NCI-H1436 treated with DMSO at 0.1 percent for 48 hours (cell line): ENCODE measurements around the gene TBC1D9B.

Source experiments
- DNase-seq: peaks from one replicate; lab custom pipeline; 2025; lab: John Stamatoyannopoulos, UW

TBC1D9B gene

DNA sequence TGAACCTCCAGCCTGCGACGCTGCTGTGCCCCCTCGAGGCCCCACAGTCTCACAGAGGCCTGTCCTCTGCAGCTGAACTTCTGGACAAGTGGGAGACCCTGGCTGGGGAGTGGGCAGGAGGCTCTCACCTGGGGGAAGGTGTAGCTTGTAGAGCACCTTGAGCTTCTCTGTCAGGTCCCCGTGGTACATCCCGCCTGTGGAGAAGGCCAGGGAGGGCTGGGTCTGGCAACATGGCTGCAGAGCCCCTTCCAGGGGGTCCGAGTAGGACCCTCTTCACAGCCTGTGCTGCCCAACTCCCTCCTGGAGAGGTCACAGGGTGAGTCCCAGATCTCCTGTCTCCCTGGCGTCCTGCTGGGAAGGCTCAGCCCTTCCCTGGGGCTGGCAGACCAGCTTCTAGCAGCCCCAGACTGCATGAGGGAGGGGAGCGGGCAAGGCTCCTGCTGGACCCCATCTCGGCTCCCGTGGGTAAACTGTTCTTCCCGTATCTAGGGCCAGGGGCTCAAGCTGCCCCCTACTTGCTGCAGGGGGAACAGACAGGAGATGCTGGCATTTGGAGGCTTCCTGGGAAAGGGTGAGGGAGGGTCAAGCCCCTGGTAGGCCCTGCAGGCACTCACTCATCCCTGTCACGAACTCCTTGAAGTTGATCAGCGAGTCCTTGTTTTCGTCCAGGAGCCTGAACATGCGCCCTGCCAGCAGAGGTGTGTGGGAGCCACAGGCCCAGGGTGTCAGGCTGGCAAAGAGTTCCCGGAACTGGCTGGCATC lies 37.9 kb downstream of the TBC1D9B start:
- no peak for DNase-seq

DNA sequence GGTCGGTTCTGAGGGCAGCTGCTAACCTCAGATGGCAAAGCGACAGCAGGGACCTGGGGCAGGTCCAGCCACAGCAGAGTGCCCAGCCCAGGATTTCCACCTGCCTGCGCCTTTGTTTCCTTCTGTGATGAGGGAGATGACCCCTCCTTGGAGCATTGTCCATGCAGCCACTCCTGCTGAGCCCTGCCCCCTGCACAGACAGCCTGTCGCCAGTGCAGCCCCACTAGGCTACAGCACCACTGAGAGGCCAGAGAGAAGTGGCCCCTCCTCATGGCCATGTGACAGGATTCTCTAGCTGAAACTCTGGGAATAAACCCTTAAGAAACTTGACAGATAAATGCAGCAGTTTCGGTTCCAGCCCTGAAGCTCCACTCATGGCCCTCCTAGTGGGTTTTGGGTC lies 38.6 kb downstream of the TBC1D9B start:
- DNase-seq: no peak

DNA sequence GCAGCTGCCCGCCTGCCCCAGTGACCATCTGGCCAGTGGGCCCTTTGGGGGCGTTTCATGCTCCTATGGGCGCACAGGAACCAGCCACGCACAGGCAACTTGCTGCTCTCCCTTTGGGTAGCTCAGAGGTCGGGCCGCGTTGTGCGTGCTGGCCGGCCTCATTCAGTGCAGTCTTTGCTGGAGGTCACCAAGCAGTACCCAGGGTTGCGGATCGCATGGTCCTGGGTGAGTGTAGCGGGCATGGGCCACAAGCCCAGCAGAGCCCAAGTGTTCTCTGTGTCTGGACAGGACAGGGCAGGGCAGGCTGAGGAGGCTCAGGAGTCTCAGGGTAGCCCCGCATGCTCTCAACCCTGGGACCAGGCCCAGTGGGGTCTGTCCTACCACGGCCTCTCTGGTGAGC lies 39.2 kb downstream of the TBC1D9B start:
- no peak for DNase-seq

DNA sequence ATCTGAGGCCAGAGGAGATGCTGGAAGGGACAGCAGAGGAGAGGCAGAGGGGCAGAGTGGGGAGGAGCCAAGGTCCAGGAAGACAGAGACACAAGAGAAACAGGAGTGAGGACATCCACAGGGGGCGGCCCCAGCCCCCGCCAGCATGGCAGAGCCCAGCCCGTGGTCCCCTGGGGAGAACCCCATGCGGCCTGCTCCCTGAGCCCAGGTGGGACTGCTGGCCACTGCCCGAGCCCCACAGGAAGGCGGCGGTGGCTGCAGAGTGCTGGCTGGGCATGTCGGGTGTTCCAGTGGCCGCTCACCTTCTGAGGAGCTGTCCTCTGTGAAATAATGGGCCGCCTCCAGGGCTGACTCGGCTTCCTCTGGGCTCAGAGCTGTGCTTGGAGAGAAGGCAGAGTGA lies 40.2 kb downstream of the TBC1D9B start:
- no peak for DNase-seq

DNA sequence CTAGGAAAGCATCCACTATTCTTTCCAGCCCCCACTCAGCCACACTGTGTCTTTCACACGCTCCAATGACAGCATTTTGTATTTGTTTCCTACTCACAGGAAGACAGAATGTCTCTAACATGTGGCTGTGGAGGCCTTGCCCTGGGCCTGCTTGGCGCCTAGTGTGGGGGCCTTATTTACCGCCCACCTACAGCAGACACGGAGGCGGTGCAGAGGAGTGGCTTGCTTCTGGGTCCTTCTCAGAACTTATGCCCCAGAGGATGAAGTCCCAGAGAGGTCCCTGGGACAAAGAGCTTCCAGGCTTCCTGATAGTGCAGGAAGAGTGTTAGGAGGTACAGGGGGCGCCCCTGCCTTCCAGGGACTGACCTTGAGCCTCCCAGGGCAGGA lies 40.6 kb downstream of the TBC1D9B start:
- no peak for DNase-seq

DNA sequence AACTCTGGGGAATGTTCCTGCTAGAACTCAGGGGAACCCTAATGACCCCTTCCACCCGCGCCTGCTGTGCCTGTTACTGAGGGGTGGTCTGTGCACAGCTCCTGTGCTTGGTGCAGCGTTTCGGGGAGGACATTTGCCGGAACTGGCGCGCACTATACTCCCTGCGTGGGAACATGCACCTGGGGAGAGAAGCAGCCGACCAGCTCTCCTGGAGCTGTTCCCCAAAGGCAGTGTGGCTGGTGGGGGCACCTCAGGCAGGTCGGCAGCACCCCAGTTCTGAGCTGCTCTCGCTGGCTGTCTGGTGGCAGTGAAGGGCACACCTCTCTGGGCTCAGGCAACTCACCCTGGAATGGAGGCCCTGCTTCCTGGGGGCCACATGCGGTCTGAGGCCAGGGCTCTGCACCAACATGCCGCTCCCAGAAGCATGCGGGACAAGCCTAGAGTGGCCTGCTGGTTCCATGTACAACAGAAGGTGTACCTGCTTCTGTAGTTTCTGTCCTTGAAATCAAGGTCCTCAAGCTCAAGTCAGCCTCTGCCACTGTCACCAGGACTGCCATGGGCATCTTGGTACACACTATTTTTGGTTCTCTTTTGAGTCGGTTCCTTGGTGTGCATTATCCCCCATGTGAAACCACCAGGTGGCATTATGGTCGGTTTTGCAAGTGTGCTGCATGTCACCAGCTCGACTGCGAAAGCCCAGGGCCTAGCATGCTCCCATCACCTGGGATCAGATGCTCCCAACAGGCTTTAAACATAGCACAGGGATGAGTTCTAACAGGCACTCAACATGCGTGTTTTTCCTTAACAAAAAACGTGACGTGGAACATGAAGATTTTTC lies 41.2 kb downstream of the TBC1D9B start:
- DNase-seq: no peak

DNA sequence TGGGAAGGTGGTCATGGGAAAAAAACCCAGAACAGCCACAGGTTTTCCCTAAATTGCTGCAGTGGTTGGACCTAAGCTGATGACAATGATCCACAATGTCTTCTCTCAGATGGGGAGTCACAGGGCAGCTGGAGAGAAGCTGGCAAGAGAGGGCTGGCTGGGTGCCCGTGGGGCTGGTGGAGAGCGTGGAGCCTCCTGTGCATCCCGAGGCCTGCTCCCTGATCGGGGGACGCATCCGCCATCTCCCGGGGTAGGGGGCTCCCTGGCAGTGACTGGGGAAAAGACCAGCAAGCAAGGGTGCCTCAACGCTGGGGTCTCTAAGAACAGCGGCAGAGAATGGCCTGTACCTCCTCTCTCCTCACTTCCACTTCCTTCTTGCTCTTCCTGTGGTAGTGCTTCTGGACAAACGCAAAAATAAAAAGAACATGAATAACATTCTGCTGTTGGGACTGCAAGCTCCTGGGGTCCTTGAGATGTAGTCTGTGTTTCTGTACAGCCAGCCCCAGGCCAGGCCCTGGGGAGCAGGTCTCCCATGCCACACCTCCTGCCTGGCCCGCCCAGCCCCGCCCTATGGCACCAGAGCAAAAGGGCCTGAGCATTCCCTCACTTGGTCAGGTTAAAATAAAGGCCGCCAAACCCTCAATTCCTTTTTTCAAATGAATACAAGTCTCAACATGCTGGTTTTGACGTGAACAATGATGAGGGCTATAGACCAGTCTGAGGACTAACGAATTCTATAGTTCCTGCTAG lies 42.0 kb downstream of the TBC1D9B start:
- DNase-seq: no peak

DNA sequence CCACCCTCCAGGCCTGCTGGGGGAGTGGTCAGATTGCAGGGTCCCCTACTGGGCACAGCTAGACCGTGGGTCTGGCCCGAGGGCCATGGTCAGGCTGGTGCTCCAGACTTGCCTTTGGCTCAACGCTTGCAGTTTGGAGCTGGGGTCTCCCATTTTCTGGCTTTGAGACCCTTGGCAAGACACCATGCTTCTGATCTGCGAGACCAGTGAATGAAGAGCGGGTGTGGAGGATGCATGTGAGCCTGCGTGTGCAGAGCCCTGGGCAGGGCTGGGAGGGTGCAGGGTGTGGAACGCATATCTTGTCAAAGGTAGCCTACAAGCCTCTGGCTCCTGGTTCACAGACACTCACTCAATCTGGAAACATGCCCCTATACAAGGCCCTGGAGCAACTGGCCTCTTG lies 43.0 kb downstream of the TBC1D9B start:
- no peak for DNase-seq

DNA sequence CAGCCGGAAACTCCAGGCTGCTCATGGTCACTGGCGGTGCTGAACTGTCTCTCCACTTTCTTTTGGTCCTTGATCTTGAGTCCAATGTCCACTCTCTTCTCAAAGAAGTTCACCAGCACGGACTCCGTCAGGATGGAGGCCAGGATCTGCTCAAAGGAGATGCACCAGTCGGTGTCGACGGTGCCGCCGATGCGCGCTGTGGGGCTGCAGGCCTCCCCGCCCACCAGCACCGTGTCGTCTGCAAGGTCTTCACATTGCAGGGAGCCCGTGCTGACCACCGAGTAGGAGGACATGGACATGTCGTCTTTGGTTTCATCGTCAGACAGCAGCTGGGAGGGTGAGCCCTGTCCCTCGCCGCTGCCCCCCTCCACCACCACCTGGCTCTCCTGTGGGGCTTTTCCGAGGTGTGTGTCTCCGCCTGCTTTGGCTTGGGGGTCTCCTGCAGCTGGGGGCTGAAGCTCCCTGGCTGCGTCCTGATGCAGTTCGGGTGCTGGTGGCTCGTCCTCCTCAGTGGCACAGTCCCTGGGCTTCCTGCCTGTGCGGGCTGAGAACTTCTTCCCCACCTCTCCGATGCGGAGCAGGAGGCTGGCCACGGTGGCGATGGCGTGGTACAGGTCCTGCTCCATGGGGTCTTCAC lies 44.1 kb downstream of the TBC1D9B start:
- DNase-seq: no peak

DNA sequence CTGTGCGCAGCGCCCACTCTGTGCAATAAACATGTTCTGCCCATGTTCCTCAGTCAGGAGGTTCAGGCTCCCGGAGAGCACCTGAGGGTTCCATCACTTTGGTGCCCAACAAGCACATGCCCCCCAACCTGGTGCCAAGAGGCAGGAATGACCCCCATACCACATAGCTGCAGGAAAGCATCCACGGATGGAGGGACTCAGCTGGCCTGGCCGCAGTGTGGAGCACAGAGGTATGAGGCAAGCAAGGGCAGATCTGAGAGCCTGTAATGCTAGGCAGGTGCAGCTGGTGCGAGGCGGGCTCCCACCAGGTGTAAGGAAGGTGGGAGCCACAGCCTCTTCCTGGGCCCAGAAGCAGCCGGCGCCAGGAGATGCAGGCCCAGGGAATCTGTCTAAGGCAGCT lies 44.8 kb downstream of the TBC1D9B start:
- no peak for DNase-seq

DNA sequence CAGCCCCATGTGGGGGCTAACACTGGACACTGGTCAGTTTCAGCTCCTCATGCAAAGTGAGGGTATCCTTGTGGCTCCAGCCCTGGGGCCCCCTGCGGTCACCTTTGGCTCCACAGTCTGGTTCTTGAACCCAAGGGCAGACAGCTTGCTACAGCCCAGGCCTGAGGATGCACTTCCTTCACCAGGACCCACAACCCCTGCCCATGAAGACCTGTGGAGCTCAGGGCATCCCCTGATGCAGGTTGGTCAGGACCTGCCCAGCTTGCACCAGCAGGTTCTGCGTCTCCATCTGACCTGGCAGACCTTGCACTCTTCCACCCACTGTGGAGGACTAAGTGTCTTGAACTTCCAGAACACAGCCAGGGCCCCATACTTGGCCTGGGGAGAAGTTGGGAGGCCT lies 45.4 kb downstream of the TBC1D9B start:
- no peak for DNase-seq

DNA sequence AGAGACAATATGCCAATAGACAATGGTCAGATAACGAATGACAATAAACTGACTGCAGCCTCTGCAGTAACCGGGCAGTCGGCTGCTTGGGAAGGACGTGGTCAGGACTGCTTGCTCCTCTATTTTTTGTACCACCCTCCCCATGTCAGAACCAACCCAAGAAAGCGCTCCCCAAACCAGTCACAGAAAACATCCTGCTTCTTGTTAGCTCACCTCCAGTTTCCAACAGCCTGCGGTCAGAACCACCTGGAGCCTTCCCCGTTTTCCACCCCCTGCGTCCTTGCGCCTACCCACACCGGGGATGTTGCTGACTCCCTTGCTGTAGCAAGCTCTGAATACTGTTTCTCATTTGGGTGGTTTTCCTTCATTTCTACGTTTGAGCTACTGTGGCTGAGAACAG lies 47.4 kb downstream of the TBC1D9B start:
- DNase-seq: no peak

DNA sequence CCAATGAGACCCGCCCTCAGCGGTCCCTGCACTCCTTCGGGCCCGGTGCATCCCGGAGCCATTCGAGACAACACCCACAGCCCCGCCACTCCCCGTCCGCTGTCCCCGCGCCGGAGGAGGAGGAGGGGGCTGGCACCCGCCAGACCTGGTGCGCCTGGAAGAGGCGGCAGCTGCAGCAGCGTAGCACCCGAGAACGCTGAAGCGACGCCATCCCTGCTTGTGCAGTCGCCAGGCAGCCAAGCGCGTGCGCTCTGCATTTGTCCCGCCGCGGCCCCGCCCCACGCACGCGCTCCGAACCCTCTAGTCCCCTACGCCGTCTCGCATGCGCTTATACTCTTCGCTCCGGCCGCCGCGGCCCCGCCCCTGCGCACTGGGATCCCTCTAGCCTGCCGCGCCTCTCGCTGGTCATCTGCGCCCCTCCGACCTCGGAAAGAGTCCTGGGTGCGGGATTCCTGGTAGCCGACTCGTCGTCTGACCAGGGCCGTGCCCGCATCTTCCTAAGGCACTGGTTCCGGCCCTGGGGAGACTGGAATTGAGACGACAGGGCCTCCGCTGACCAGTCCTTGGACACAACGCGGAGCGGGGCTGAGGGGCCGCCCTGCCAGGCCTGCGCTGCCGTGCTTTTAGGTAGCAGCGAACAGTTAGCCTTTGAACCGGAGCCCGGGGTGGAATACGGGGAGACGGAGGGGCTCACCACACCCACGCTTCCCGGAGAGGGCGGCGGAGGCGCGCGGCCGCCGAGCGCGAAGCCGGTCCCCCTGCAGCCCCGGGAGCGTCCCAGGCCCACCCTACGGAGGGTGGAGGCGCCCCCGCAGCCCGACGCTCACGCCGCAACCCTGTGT lies 48.9 kb downstream of the TBC1D9B start, which contains the start of gene MRNIP:
TSS of gene MRNIP (minus strand) at position 232 of the 842 bp plus-strand sequence. CDS start at position 211, 21 bp downstream.
- no peak for DNase-seq

DNA sequence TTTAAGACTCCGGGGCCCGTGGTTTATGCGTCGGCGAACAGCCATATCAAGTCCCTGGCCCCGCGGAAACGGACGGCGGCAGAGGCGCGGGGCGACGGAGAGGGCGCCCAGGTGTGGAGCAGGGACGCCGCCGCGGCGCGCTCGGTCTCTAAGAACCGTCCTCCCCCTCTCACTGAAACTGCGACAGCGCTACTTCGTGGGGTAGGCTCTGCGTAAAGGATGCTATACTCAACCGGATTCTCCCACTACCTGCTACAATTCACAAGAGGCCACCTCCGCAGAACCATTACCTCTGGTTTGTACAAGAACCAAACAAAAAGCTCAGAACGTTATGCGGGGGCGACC lies 49.5 kb downstream of the TBC1D9B start:
- no peak for DNase-seq

DNA sequence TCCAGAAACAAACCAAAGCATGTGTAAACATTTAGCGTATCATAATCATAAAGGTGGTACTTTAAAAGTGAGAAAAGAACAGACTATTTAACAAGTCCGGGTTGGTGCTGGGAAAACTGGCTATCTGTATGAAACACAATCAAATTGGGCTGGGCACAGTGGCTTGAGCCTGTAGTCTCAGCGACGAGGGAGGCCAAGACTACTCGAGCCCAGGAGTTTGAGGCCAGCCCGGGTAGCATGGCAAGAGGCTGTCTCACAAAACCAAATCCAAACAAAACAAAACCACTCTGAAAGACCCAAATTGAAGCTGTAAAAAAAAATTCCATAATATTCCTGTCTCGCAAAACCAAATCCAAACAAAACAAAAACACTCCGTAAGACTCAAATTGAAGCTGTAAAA lies 53.3 kb downstream of the TBC1D9B start:
- DNase-seq: no peak

DNA sequence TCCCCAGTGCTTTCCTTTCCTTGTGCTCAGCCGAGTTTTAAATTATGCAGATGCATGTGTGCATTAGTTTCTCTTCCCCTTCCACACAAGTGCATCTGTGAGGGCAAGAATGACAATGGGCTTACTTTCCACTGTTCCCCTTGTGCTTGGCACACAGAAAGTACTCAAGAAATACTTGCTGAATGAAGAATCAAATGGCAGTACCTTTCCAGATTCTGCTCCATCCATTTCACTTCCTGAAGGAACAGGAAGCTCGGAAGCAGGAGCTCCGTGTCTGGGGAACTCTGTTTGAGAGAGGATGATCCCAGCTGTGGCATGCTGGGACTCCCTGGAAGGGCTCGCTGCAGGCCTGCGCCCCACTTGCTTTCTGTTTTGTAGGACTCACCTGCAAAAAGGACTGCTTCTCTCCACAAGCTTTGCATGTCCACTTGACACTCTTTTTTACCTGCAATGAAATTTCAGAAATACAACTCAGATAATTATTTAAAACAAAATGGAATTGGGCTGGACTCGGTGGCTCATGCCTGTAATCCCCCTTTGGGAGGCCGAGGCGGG lies 54.6 kb downstream of the TBC1D9B start:
- DNase-seq: no peak

DNA sequence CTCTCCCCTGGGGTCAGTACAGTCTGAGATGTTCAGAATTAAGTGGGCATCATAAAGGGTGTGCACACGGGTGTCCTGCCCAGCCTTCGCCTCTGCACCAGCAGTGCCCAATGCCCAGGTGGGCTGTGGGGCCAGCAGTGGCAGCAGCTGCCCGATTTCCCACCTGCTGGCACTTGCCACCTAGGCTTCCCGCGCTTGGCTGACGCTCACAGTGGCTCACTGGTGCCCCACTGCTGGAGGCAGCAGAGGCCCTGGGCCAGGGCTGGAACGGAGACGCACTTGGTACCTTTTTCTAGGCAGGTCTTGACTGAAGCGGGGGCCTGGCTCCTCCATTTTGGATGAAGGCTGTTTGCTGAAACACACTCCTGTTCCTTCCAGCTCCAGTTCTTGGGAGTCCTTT lies 66.1 kb downstream of the TBC1D9B start:
- DNase-seq: no peak

DNA sequence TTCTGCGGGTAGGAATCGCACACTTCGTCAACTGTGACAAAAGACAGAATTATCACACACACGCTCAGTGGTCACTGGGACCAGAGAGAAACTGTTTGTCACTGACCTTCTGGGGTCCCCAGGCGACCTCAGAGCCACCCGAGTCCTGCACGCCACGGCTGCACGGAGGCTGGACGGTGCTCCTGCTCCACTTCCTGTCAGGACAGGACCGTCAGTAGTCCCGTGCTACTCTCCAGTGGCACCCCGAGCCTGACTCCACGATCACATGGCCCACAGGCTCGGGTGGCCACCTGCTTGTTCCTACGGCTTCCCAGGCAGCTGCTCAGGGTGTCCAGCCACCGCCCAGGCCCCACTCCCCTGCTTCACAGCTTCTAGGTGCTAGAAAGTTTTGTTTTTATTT lies 66.9 kb downstream of the TBC1D9B start:
- DNase-seq: no peak

DNA sequence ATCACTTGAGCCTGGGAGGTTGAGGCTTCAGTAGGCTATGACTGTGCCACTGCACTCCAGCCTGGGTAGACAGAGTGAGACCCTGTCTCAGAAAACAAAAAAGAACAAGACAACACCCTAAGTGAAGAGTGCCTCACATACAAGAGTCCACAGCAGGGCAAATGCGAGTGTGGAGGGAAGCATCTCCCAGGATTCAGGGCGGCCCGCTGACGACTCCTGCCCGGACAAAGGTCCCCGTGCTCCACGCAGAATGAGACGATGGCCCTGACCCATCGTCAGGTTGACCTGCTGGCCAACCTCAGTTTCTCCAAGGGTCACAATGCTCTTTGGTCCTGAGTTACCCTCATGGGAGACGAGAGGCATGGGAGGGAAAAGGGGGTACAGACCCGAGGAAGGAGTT lies 67.4 kb downstream of the TBC1D9B start:
- no peak for DNase-seq

DNA sequence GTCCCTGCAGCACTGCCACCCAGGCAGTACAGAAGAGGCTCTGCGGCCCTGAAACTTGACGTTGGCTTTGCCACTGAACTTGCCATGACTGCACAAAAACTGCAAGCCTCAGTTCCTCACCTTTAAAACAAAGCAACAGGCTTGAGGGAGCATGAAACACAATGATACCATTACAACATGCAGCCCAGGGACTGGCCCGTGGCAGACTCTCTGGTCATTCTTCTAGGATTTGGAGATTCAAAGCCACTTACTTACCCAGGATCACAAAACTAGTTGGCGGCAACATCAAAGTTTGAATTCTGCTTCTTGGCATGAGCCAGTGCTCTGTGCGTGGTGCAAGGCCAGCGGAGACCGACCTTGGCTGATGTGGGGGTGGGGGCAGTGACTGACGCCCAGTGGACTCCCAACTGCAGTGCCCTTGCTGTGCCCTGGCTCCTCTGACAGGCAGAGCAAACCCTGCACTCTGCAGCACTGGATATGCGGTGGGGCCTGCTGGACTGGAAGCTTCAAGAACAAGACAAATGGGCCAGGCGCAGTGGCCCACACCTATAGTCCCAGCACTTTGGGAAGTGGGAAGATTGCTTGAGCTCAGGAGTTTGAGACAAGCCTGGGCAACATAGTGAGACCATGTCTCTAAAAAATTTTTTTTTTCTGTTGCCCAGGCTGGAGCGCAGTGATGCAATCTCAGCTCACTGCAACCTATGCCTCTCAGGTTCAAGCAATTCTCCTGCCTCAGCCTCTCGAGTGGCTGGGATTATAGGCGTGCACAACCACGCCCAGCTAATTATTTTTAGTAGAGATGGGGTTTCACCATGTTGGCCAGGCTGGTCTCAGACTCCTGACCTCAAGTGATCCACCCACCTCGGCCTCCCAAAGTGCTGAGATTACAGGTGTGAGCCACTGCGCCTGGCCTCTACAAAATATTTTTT lies 68.1 kb downstream of the TBC1D9B start:
- no peak for DNase-seq
